SK-N-SH (cell line): Measurements from ENCODE around the gene MSRB1.

Experiments used
- CHD2 ChIP-seq: fragments of 150-350 bp; IDR thresholded peaks from 2 replicates; pipeline ENCODE4 v1.6.1; 2018; ENCODE audit warnings: low read length; ENCODE audit not compliant: partially characterized antibody
- EZH2phosphoT487 ChIP-seq: fragments of 200-600 bp; sonication (generic); IDR thresholded peaks from 2 replicates; pipeline ENCODE4 v1.6.1; 2017; ENCODE audit warnings: low read depth, mixed run types, mild to moderate bottlenecking, antibody characterized with exemption, moderate library complexity, borderline replicate concordance
- NRF1 ChIP-seq: IDR thresholded peaks from 2 replicates; pipeline ENCODE4 v1.6.1; 2012; ENCODE audit warnings: low read depth, mild to moderate bottlenecking, low read length
- POLR2AphosphoS5 ChIP-seq: IDR thresholded peaks from 2 replicates; pipeline ENCODE4 v1.6.1; 2012; ENCODE audit warnings: low read depth, low read length
- RAD21 ChIP-seq: IDR thresholded peaks from 2 replicates; pipeline ENCODE4 v1.6.1; 2012; ENCODE audit warnings: mild to moderate bottlenecking, low read length
- REST ChIP-seq: IDR thresholded peaks from 2 replicates; pipeline ENCODE4 v1.6.1; 2012; ENCODE audit warnings: mild to moderate bottlenecking, low read depth, low read length, moderate library complexity
- SMC3 ChIP-seq: IDR thresholded peaks from 2 replicates; pipeline ENCODE4 v1.6.1; 2012; ENCODE audit warnings: low read depth, low read length, improper control_type of control experiment
- TEAD4 ChIP-seq: IDR thresholded peaks from 2 replicates; pipeline ENCODE4 v1.4.0; 2012; ENCODE audit warnings: mild to moderate bottlenecking, borderline replicate concordance; ENCODE audit not compliant: insufficient read depth
- YY1 ChIP-seq: IDR thresholded peaks from 2 replicates; pipeline ENCODE4 v1.4.0; 2012; ENCODE audit warnings: low read depth, mild to moderate bottlenecking
- TF ChIP-seq, protein P1 (sequence below): fragments of 200-600 bp; sonication (generic); IDR thresholded peaks from 2 replicates; pipeline ENCODE4 v1.6.1; 2017; ENCODE audit warnings: antibody characterized with exemption, mild to moderate bottlenecking, moderate library complexity

DNA sequence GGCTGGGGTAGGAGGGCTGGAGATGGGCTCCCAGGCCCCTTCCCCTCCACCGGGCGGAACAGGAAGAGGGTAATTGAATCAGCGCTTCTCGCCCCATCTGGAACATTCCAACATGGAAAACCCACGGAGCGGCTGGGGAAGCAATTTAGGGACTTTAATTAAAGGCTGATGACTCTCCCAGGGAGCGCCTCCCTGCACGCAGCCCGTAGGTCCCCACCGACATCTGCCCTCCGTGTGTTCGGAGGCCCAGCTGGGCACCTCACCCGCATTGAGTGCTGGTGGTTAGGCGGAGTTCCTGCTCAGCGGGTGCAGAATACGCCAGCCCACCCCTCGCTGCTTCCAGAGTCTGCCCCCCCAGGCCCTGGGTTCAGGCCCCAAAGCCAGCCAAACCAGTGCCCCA is 34.8 kb downstream of the MSRB1 start:
- TF ChIP-seq EZH2phosphoT487 (no peak), NRF1 (no peak), POLR2AphosphoS5 (no peak), YY1 (no peak), CHD2 (no peak), TEAD4 (no peak), REST (no peak), RAD21 (no peak), SMC3 (no peak)
- TF ChIP-seq, protein P1, sequence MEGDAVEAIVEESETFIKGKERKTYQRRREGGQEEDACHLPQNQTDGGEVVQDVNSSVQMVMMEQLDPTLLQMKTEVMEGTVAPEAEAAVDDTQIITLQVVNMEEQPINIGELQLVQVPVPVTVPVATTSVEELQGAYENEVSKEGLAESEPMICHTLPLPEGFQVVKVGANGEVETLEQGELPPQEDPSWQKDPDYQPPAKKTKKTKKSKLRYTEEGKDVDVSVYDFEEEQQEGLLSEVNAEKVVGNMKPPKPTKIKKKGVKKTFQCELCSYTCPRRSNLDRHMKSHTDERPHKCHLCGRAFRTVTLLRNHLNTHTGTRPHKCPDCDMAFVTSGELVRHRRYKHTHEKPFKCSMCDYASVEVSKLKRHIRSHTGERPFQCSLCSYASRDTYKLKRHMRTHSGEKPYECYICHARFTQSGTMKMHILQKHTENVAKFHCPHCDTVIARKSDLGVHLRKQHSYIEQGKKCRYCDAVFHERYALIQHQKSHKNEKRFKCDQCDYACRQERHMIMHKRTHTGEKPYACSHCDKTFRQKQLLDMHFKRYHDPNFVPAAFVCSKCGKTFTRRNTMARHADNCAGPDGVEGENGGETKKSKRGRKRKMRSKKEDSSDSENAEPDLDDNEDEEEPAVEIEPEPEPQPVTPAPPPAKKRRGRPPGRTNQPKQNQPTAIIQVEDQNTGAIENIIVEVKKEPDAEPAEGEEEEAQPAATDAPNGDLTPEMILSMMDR: no peak
